ENCODE data around the gene C16orf86.
A peak's percentile ranks its signal among the peaks of the same experiment; 100 is the strongest.
"Not testable (repeated sequence)": the region's sequence is repeated elsewhere in the genome, so short reads cannot be mapped to it uniquely, and the experiment has no call there.

Gene C16orf86

DNA sequence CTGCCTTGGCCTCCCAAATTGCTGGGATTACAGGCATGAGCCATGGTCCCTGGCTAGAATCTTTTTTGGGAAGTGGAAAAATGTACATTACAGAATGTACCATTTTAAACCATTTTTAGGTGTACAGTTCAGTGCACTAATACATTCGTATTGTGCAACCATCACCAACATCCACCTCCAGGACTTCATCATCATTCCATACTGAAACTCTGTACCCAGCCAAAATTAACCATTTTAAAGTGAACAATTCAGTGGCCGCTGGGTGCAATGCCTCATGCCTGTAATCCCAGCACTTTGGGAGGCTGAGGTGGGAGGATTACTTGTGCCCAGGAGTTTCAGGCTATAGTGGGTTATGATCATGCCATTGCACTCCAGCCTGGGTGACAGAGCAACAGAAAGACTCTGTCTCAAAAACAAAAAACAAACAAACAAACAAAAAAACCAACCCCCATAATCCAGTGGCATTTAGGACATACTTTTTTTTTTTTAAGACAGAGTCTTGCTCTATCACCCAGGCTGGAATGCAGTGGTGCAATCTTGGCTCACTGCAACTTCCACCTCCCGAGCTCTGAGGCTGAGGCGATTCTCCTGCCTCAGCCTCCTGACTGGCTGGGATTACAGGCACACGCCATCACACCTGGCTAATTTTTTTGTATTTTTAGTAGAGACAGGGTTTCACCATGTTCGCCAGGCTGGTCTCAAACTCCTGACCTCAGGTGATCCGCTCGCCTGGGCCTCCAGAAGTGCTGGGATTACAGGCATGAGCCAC, 27.1 kb downstream of the C16orf86 start:
- not testable (repeated sequence) for DNase-seq (ENCODE audit: low read depth in 1 of 2, low spot score in 1 of 2)

DNA sequence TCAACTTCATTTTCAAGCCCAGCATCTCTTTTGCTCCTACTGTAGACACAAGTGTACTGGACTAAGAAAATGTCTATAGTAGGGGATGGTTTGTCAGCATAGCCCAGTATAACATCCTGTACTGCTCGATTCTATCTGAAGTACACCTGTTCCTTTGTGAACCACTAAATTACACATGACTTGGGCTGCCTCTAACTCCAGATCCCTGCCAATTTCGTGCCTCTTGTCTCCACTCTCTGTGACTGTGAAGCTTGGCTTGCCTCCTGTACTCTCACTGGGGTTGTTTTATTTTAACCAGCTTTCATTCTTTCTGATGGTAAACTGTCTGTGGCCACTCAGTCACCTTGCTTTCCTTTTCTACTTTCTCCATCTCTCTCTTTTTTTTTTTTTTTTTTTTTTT, 28.0 kb downstream of the C16orf86 start:
- DNase-seq (ENCODE audit: low read depth in 1 of 2, low spot score in 1 of 2) = no peak

DNA sequence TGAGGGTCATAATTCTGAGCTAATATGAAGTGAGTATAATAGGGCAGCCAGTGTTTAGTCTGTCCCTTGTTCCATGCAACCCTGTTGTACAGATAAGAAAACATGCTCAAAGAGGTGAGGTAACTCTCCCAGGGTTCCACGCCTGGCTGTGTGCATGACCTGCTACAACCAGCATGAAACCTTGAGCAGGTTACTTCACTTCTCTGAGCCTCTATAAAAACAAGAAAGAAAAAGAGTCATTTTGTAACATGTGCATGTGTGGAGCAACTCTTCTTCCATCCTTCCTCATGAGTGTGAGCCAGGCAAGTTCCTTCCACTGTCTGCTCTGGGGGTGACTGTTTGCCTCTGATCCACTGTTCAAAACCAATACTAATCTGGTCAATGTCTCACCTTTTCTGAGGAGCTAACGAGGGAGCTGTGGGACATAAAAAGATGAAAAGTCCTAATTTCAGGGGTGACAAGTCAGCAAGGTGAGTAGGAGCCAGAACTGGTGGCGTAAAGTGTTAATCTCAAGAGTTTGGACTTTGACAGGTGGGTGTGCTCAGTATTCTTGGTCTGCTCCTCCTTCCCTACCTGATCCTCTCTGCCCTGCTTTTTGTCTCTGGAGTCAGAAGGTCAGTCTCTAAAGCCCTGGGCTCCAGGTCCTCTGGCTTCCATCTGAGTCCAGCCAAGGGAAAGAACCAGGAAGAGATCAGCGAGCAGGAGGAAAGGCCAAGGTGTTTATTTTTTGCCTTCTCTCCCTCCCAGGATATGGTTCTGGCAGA, 31.0 kb downstream of the C16orf86 start:
- no peak for DNase-seq (ENCODE audit: low read depth in 1 of 2, low spot score in 1 of 2)

DNA sequence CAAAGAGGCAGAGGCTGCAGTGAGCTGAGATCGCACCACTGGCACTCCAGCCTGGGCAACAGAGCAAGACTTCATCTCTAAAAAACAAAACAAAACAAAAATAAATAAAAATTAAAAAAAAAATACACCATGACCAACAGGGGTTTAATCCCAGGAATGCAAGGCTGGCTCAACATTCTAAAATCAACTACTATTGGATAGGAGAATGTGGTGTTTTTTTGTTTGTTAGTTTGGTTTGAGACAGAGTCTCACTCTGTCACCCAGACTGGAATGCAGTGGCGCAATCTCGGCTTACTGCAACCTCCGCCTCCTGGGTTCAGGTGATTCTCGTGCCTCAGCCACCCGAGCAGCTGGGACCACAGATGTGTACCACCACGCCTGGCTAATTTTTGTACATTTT, 32.7 kb downstream of the C16orf86 start:
- no peak for DNase-seq (ENCODE audit: low read depth in 1 of 2, low spot score in 1 of 2)

DNA sequence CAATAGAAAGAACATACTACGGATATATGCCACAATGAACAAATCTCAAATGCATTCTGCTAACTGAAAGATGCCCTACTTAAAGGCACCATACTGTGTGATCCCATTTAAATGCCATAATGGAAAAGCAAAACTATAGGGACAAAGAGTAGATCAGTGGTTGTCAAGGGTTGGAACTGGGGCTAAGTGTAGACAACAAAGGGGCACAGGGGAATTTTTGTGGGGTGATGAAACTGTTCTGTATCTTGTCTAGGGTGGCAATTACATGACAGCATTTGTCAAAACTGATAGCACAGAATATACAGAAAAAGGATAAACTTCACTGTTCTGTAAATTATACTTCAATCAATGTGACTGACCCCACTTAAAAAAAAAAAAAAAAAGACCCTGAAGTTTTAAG, 34.8 kb downstream of the C16orf86 start:
- no peak for DNase-seq (ENCODE audit: low read depth in 1 of 2, low spot score in 1 of 2)

DNA sequence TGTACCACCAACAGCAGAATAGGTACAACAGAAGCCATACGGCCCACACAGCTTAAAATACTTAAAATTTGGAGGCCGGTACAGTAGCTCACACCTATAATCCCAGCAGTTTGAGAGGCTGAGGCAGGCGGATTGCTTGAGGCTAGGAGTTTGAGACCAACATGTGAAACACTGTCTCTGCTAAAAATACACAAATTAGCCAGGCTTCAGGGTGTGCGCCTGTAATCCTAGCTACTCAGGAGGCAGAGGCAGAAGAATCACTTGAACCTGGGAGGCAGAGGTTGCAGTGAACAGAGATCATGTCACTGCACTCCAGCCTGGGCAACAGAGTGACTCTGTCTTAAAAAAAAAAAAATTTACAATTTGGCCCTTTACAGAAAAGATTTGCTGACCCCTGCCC, 35.5 kb downstream of the C16orf86 start:
- no peak for DNase-seq (ENCODE audit: low read depth in 1 of 2, low spot score in 1 of 2)

DNA sequence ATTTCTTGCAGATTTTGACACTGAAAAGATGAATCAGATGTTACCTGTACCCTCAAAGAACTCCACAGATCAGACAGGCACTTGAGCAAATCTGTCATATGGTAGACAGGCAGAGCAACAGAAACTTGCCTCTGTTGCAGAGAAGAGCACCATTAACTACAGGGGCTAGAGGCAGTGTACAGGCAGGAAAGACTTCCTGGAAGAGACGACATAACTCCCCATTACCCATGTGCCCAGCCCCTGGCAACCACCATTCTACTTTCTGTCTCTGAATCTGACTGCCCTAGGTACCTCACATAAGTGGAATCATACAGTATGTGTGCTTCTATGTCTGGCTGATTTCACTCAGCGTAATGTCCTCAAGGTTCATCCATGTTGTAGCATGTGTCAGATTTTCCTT, 37.0 kb downstream of the C16orf86 start:
- peak in 1 of 2 donors; percentile 1 for DNase-seq (ENCODE audit: low read depth in 1 of 2, low spot score in 1 of 2)

DNA sequence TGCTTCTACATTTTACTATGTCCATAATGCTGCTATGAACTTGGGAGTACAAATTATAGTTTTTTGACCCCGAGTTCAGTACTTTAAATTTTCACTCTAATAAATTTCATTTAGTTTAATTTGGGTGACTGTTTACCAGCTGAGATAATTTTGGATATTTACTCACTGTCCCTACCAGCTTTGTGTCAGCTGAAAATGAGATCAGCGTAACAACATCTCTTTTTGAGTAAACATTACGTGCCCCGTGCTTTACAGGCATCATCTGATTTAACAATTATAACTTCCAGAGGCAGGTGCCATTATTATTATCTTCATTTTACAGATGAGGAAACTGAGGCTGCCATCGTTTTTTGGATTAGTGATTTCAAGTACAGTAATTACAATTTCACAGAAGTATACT, 37.5 kb downstream of the C16orf86 start:
- no peak for DNase-seq (ENCODE audit: low read depth in 1 of 2, low spot score in 1 of 2)

DNA sequence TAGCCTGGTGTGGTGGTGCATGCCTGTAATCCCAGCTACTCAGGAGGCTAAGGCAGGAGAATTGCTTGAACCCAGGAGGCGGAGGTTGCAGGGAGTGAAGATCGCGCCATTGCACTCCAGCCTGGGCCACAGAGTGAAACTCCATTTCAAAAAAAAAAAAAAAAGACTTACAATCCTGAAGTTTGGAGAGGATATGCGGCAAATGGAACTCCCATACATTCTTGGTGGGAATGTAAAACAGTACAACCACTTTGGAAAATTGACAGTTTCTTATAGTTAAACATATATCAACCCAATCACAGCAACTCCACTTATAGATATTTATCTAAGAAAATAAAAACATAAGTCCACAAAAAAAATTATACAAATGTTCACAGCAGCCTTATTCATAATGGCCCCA, 40.6 kb downstream of the C16orf86 start:
- no peak for DNase-seq (ENCODE audit: low read depth in 1 of 2, low spot score in 1 of 2)

DNA sequence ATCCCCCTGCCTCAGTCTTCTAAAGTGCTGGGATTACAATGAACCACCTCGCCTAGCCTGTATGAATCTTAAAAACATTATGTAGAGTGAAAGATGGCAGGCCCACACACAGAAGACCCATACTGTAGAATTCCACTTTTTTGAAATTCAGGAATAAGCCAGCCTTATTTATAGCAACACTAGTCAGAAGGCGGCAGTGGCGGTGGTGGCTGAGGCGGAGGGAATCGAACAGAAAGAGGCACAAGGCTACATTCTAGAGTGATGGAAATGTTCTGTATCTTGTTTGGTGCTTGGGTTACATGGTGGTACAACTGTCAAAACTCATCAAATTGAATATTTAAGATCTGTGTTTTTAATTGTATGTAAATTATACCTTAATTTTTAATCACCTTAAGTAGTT, 41.2 kb downstream of the C16orf86 start:
- no peak for DNase-seq (ENCODE audit: low read depth in 1 of 2, low spot score in 1 of 2)

DNA sequence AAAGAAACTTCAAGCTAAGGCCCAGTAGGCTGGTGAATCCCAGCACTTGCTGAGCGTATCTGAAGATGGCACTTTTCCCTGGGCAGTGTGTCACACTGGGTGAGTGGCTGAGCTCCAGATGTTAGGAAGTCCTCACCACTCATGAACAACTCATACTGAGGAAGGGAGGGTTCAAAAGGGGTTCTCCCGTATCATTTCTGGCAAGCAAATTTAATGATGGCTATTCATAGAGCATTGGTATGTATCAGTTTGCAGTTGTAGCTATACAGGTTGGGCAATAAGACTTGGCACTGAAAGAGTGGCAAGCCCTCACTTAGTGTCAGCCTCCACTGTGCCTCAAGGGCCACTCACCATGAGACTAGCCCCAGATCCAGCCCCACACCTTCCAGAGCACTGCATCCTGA, 41.8 kb downstream of the C16orf86 start:
- DNase-seq (ENCODE audit: low read depth in 1 of 2, low spot score in 1 of 2) = no peak

DNA sequence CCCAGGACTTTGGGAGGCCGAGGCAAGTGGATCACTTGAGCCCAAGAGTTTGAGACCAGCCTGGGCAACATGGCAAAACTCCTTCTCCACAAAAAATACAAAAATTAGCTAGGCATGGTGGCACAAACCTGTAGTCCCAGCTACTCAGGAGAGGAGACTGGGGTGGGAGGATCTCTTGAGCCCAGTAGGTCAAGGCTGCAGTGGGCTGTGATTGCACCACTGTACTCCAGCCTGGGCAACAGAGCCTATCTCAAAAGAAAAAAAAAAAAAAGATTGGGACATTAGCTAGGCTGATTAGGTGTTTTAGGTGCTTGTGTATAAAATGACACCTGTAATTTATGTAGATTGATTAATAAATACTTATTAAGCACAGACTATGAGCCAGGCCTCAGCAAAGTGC, 42.4 kb downstream of the C16orf86 start:
- no peak for DNase-seq (ENCODE audit: low read depth in 1 of 2, low spot score in 1 of 2)

DNA sequence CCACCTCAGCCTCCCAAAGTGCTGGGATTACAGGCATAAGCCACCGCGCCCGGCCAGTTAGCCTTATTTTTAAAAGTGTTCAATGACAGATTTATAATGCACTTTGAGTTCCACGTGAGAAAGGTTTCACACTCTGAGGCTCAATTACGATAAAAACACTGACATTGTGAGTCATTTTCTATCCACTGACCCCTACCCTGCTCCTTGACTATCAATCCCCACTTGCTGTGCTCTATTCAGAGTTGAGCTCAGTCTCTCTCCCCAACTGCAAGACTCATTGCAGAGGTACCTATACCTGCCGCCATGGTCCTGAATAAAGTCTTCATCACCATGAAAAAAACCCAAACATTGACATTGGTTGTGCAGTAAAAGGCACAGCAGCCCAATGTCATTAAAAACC, 44.0 kb downstream of the C16orf86 start:
- DNase-seq (ENCODE audit: low read depth in 1 of 2, low spot score in 1 of 2) = no peak

DNA sequence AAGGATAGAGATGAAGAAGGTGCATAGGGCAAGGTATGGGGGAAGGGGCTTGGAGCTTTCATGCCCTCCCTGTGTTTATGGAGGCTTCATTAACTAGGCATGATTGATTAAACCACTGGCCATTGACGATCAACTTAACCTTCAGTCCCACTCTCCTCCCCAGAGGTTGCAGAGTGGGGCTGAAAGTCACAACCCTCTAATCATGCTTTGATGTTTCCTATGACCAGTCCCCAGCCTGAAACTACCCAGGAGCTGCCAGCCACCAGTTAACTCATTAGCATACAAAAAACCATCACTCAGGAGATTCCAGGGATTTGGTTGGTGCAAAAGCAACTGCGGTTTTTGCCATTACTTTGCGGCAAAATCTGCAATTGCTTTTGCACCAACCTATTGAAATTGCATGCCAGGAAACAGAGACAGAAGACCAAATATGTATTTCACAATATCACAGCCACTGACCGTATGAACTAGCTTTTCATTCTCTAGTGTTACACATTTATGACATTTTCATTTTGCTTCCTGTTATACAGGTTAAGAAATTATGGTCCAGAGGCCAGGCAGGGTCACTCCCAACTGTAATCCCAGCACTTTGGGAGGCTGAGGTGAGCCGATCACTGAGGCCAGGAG, 47.1 kb downstream of the C16orf86 start:
- no peak for DNase-seq (ENCODE audit: low read depth in 1 of 2, low spot score in 1 of 2)

DNA sequence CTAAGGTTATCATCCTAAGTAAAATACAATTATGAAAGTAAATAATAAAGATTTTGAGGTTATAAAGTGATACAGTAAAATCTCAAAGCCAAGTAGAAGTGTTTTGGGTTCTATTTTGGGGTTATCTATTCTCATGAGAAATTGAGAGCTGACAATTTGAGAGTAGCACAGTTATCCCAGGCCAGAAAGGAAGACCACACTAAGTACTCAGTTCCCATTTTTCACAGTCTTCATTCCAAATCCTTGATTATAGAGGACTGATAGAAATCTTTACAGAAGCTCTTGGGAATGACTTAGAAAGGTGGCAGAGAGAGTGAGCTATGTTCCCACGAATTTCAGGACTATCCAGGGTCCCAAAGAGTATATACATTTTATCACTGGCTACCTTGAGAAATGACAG, 47.9 kb downstream of the C16orf86 start:
- no peak for DNase-seq (ENCODE audit: low read depth in 1 of 2, low spot score in 1 of 2)

DNA sequence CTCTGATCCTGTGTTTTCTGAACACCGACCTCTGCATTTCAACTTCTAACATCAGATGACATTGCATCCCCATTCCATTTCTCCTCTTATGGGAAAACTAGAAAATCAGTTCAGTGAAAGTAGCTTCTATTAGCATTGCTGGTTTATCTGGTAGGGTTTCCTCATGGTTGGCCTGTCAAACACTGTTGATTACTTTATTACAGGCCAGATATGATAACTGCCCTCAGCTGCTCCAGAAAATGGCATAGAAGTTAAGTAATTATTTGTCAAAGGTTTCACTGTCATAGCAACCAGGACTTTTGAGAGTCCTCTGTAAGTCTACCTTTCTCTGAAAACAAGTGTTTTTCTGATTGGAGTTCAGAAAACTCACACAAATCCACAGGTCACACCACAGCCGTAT, 49.5 kb downstream of the C16orf86 start:
- no peak for DNase-seq (ENCODE audit: low read depth in 1 of 2, low spot score in 1 of 2)

Data from activated CD4-positive, alpha-beta T cell treated with anti-CD3 and anti-CD28 coated beads, Interleukin-2, amount 50 U/mL, for 24 hours (primary cell).